DMS79 treated with DMSO at 0.1 percent for 48 hours (cell line): ENCODE results near the gene CEACAM21.

ENCODE experiments used
- DNase-seq: peaks from one replicate; lab custom pipeline; 2025; lab: John Stamatoyannopoulos, UW

The CEACAM21 gene

GRCh38 chr19:41586064-41586463, 10.1 kb downstream of the CEACAM21 start:
- no peak for DNase-seq

GRCh38 chr19:41587101-41587837, 11.3 kb downstream of the CEACAM21 start:
- no peak for DNase-seq

GRCh38 chr19:41587838-41588210, 11.9 kb downstream of the CEACAM21 start:
- DNase-seq: no peak

GRCh38 chr19:41588497-41589209, 12.7 kb downstream of the CEACAM21 start:
- no peak for DNase-seq

- DNase-seq: no peak
These were observed 13.4 kb downstream of the CEACAM21 start for GRCh38 chr19:41589371-41589770.

- no peak for DNase-seq
These were observed 15.0 kb downstream of the CEACAM21 start for GRCh38 chr19:41590936-41591335.

GRCh38 chr19:41591951-41592562, 16.1 kb downstream of the CEACAM21 start:
- DNase-seq: no peak

- DNase-seq: peak; percentile 48
These were observed 19.4 kb downstream of the CEACAM21 start for GRCh38 chr19:41595258-41595889.

GRCh38 chr19:41595890-41596280, 19.9 kb downstream of the CEACAM21 start:
- no peak for DNase-seq

- peak; percentile 68 for DNase-seq
These were observed 21.7 kb downstream of the CEACAM21 start for GRCh38 chr19:41597600-41598041.

GRCh38 chr19:41599175-41599966, 23.4 kb downstream of the CEACAM21 start:
- DNase-seq: no peak

GRCh38 chr19:41601771-41602170, 25.8 kb downstream of the CEACAM21 start:
- no peak for DNase-seq

- DNase-seq: no peak
These were observed 28.9 kb downstream of the CEACAM21 start for GRCh38 chr19:41604831-41605230.

- no peak for DNase-seq
These were observed 30.4 kb downstream of the CEACAM21 start for GRCh38 chr19:41606215-41606837.

GRCh38 chr19:41607668-41608067, 31.7 kb downstream of the CEACAM21 start:
- DNase-seq: no peak

- DNase-seq: no peak
These were observed 34.8 kb downstream of the CEACAM21 start for GRCh38 chr19:41610789-41611188.

GRCh38 chr19:41612483-41612882, 36.5 kb downstream of the CEACAM21 start:
- no peak for DNase-seq

GRCh38 chr19:41615207-41615606, 39.2 kb downstream of the CEACAM21 start:
- no peak for DNase-seq

GRCh38 chr19:41616792-41617621, 41.0 kb downstream of the CEACAM21 start:
- DNase-seq: no peak

GRCh38 chr19:41617941-41618730, 42.2 kb downstream of the CEACAM21 start:
- DNase-seq: no peak
